ENCODE measurements around the gene ANAPC7.

DNA sequence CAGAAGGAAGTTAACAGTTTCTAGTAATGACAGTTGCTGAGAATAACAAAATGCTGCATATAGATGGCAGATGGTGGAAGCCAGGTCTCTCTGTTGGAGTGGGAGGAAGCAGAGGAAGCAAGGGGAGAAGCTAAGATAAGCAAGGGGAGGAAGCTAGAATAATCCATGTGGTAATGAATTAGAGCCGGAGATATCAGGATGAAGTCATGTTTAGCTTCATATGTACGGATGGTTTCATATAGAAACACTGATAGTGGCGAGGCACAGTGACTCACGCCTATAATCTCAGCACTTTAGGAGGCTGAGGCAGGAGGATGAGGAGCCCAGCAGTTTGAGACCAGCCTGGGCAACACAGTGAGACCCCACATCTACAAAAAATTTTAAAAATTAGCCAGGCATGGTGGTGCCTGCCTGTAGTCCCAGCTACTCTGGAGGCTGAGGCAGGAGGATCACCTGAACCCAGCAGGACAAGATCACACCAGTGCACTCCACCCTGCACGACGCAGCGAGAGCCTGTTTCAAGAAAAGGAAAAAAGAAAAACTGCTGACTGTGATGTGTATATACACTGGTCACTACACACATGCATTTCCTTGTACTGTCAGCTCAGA lies 49.2 kb downstream of the ANAPC7 start:
- TF ChIP-seq POLR2AphosphoS5 (IDR thresholded peaks at IDR 0.05; ENCODE audit: low read depth): peak; percentile 62; the same call in 1 of the 2 replicates
- TF ChIP-seq, protein P1, sequence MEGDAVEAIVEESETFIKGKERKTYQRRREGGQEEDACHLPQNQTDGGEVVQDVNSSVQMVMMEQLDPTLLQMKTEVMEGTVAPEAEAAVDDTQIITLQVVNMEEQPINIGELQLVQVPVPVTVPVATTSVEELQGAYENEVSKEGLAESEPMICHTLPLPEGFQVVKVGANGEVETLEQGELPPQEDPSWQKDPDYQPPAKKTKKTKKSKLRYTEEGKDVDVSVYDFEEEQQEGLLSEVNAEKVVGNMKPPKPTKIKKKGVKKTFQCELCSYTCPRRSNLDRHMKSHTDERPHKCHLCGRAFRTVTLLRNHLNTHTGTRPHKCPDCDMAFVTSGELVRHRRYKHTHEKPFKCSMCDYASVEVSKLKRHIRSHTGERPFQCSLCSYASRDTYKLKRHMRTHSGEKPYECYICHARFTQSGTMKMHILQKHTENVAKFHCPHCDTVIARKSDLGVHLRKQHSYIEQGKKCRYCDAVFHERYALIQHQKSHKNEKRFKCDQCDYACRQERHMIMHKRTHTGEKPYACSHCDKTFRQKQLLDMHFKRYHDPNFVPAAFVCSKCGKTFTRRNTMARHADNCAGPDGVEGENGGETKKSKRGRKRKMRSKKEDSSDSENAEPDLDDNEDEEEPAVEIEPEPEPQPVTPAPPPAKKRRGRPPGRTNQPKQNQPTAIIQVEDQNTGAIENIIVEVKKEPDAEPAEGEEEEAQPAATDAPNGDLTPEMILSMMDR (IDR thresholded peaks at IDR 0.05; ENCODE audit: insufficient read depth, low read length): no peak
- TF ChIP-seq, protein P2, sequence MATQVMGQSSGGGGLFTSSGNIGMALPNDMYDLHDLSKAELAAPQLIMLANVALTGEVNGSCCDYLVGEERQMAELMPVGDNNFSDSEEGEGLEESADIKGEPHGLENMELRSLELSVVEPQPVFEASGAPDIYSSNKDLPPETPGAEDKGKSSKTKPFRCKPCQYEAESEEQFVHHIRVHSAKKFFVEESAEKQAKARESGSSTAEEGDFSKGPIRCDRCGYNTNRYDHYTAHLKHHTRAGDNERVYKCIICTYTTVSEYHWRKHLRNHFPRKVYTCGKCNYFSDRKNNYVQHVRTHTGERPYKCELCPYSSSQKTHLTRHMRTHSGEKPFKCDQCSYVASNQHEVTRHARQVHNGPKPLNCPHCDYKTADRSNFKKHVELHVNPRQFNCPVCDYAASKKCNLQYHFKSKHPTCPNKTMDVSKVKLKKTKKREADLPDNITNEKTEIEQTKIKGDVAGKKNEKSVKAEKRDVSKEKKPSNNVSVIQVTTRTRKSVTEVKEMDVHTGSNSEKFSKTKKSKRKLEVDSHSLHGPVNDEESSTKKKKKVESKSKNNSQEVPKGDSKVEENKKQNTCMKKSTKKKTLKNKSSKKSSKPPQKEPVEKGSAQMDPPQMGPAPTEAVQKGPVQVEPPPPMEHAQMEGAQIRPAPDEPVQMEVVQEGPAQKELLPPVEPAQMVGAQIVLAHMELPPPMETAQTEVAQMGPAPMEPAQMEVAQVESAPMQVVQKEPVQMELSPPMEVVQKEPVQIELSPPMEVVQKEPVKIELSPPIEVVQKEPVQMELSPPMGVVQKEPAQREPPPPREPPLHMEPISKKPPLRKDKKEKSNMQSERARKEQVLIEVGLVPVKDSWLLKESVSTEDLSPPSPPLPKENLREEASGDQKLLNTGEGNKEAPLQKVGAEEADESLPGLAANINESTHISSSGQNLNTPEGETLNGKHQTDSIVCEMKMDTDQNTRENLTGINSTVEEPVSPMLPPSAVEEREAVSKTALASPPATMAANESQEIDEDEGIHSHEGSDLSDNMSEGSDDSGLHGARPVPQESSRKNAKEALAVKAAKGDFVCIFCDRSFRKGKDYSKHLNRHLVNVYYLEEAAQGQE (IDR thresholded peaks at IDR 0.05; ENCODE audit: insufficient replicate concordance, low read depth): no peak

All from HL-60 (cell line).